Middle frontal gyrus (tissue), 1 donor: ENCODE measurements around the gene HMGCR.

ENCODE experiments used
- DNase-seq: peaks from one replicate; pipeline ENCODE4 v3.0.0-alpha.2; 2015; ENCODE audit warnings: low spot score; ENCODE audit errors: extremely low spot score

HMGCR gene

DNA sequence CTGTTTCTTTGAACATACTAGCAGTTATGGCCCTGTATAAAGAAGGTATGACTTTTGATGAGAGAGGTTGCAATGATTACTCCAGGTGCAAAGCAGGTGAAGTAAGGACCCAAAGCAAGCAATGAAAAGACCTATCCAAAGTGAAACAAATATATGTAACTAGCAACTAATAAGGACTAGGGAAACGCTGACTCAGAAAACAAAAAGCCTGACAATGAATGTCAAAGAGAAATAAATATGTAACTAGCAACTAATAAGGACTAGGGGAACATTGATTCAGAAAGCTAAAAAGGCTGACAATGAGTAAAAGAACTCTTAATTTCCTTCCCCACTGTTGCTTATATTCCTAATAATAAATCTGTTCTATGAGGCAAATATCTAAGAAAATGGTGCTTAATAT, 43.1 kb downstream of the HMGCR start:
- no peak for DNase-seq

DNA sequence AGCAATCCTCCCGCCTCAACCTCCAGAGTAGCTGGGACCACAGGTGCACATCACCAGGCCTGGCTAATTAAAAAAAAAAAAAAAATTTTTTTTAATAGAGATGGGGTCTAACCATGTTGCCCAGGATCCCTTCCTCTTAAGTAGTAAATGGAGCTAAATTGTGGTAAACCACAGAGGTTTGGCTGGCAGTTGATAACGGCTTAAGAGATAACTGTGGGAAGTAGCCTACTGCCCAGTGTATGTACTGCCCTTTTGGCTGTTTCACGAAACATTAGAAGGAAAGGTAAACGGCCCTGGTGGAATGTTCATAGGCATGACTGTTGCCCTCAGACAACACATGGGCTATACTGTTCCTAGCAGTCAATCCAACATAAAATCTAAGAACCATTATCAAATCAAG, 44.4 kb downstream of the HMGCR start:
- no peak for DNase-seq

DNA sequence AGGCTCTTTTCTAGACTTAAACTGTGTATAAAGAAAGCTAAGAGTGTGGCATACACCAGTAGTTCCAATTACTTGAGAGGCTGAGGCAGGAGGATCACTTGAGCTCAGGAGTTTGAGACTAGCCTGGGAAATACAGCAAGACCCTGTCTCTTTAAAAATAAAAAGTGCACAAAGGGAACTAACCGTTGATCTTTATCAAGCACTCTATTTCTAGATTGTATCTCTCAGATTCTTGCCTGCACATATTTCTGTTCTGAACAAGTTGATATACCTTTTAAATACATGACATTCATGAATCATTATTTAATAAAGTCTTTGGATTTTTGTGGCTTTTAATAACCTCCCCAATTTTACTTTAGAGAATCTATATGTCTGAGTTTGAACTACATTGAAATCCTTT, 47.2 kb downstream of the HMGCR start:
- no peak for DNase-seq

DNA sequence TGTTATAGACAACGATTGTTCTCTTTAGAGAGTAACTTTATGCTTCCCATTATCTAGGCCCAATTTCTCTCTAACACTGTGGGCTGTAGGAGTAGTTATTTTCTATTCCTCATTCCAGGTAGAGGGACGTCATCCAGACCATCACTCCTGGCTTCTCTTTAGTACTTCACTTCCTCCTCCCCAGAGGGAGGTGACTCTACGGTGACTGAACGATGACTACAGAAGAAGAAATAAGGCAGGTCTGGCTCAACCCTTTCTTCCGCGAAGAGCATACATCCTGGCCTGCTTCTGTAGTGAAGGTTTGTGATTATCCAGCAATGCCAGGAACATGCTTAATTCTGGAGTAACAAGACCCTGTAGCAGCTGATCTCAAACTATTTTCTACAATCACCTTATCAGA, 50.8 kb downstream of the HMGCR start:
- no peak for DNase-seq

DNA sequence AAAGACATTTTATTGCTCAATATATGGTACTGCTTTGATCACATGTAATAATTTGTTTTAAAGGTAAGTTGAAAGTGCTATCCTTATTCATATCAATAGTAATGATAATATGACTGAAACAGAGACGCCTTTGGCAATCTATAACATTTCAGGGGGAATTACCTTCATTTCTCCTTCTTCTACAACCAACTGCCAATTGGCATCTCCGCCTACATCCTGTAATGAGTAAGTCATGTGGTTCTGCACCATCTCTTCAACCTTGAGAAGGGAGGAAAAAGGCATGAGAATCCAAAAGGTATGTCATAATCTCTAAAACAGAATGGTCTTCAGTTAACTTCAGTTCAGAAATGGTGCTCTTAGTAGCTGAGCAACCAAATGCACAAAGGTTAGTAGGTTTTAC, 52.4 kb downstream of the HMGCR start:
- no peak for DNase-seq

DNA sequence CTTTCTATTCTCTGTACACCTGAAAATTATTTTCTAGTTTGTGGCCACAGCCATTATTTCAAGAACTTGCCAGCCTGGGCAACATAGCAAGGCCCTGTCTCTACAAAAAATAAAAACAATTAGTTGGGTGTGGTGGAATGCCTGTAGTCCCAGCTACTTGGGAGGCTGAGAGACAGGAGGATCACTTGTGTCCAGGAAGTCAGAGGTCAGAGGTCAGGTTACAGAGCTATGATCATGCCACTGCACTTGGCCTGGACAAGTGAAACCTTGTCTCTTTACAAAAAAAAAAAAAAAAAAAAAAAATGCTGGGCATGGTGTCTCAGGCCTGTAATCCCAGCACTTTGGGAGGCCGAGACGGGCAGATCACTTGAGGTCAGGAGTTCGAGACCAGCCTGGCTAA, 58.3 kb downstream of the HMGCR start:
- DNase-seq: no peak

DNA sequence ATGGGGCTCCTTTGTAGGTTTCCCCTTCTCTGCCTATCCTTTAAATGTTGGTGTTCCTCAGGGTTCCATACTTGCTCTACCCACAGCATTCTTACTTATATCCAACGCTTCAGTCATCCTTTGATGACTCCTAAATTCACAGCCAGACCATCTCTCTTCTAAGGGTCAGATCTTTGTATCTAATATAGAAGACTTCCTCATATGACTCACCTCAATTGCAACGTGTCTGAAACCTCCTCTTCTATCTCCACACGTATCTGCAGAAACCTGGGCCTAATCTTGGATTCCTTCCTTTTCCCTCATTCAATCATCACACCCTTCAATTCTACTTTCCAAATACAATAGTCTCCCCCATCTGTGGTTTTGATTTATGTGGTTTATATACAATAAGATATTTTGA, 68.3 kb downstream of the HMGCR start:
- DNase-seq: no peak
